Uterus (tissue), 4 donors: ENCODE data around the gene KRTAP6-1. TPM values are rescaled to one million over a fixed set of nuclear protein-coding genes. Genes with fewer than 3 reads are reported as not detected.

Experiments
- DNase-seq, 2 donors: peaks; one replicate each; pipeline ENCODE4 v3.0.0-alpha.2; 2019 to 2020
- H3K27ac ChIP-seq, 2 donors: fragments of 200-600 bp; sonication (generic); 1 replicate in 1 of 2; 2 replicates in 1 of 2; pipeline ENCODE4 v1.5.1; 2016 to 2018
- H3K27me3 ChIP-seq, 2 donors: fragments of 200-600 bp; sonication (generic); one replicate each; pipeline ENCODE4 v1.5.1; 2018 to 2019; ENCODE audit warnings: control low read depth in 1 of 2
- H3K36me3 ChIP-seq, 2 donors: fragments of 200-600 bp; sonication (generic); one replicate each; pipeline ENCODE4 v1.5.1; 2019; ENCODE audit warnings: control low read depth in 1 of 2
- H3K4me1 ChIP-seq, 2 donors: fragments of 200-600 bp; sonication (generic); one replicate each; pipeline ENCODE4 v1.5.1; 2018 to 2019; ENCODE audit warnings: control low read depth in 1 of 2
- H3K4me3 ChIP-seq, 2 donors: fragments of 200-600 bp; sonication (generic); 1 replicate in 1 of 2; 2 replicates in 1 of 2; pipeline ENCODE4 v1.5.1; 2018 to 2019; ENCODE audit warnings: mild to moderate bottlenecking in 1 of 2
- H3K9me3 ChIP-seq, 2 donors: fragments of 200-600 bp; sonication (generic); one replicate each; pipeline ENCODE4 v1.5.1; 2019; ENCODE audit warnings: control low read depth in 1 of 2
- POLR2A ChIP-seq, 2 donors: fragments of 450-650 bp; IDR thresholded peaks; one replicate each; pipeline ENCODE4 v1.6.1; 2016; ENCODE audit warnings: antibody characterized with exemption in 2 of 2, mild to moderate bottlenecking in 1 of 2, moderate library complexity in 1 of 2
- intact Hi-C: fragments of 100-400 bp; cut with DNase I; formaldehyde crosslinking; loops from one replicate; pipeline ENCODE4 v1.15.1; 2023; ENCODE audit warnings: low total_unique reads
- total RNA-seq, 4 donors: library from RNA; depleted of rRNA in 3 of 4; stranded (reverse); fragments of >200 nt in 3 of 4; gene quantifications; one replicate each; pipeline versions ENCODE4 v1.1.0 to v1.2.4, GENCODE V29; 2014 to 2023
- TF ChIP-seq, protein P1 (sequence below), 4 experiments: fragments of 200-600 bp in 2 of 4; fragments of 450-650 bp in 2 of 4; sonication (generic) in 2 of 4; IDR thresholded peaks; one replicate each; pipeline ENCODE4 v1.5.1; 2016 to 2019; ENCODE audit warnings: antibody characterized with exemption in 4 of 4, mild to moderate bottlenecking in 2 of 4, moderate library complexity in 1 of 4
- donor health status: DM: yes; HTN: yes; CAD: no.

KRTAP6-1 gene
- total RNA-seq, 4 donors from 2014 or later, result not detected

DNA sequence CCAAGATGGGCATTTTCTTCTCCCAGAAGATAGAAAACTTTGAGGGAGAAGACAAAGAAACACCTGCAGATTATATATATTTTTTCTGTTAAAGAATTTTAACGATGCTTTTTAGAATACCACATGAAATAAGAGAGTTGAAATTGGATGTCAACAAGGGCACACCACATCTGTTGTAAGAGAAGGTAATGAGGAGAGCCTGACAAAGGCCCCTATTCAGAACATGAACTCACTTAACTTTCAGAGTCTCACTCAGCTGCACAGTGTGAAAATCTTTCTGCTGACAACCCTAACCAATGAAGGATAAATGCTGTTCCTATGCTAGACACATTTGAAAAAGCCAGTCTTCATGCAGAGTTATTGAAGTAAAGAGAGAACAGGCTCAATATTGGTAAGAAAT, 30.9 kb downstream of the KRTAP6-1 start:
- TF ChIP-seq POLR2A (IDR thresholded peaks at IDR 0.05), result no peak
- TF ChIP-seq, protein P1, sequence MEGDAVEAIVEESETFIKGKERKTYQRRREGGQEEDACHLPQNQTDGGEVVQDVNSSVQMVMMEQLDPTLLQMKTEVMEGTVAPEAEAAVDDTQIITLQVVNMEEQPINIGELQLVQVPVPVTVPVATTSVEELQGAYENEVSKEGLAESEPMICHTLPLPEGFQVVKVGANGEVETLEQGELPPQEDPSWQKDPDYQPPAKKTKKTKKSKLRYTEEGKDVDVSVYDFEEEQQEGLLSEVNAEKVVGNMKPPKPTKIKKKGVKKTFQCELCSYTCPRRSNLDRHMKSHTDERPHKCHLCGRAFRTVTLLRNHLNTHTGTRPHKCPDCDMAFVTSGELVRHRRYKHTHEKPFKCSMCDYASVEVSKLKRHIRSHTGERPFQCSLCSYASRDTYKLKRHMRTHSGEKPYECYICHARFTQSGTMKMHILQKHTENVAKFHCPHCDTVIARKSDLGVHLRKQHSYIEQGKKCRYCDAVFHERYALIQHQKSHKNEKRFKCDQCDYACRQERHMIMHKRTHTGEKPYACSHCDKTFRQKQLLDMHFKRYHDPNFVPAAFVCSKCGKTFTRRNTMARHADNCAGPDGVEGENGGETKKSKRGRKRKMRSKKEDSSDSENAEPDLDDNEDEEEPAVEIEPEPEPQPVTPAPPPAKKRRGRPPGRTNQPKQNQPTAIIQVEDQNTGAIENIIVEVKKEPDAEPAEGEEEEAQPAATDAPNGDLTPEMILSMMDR (IDR thresholded peaks at IDR 0.05), result no peak
- intact Hi-C loops, result no loop called here
- Histone ChIP-seq H3K9me3 (no peaks in the 10 kb centered on the region), H3K36me3 (no peaks in the 10 kb centered on the region), H3K4me1 (no peaks in the 10 kb centered on the region), H3K27me3 (no peaks in the 10 kb centered on the region), H3K4me3 (no peak overlapping the region), H3K27ac (no peak overlapping the region)
- no peak for DNase-seq

DNA sequence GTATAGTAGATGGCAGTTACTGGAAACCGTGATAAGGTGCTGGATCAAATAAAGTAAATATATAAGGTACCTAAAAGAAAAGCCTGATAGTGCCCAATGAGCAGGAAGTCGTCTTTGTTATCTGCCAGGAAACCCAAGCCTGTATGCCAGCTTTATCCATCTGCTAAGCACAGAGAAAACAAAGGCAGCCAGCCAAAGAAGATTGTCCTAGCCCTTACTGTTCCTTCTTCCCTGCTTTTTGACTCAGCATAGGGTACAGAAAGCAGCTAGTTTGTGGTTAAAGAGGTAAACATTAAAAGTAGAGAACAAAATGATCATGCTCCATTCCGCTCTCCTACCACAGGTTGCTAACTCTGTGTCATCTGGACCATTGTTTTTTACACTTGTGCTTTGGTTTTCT, 33.6 kb downstream of the KRTAP6-1 start:
- no peak overlapping the region for H3K4me3 ChIP-seq
- no peak overlapping the region for H3K27ac ChIP-seq
- DNase-seq, result no peak
- H3K9me3 ChIP-seq, result no peaks in the 10 kb centered on the region
- intact Hi-C loops, result no loop called here
- no peaks in the 10 kb centered on the region for H3K4me1 ChIP-seq
- H3K27me3 ChIP-seq, result no peaks in the 10 kb centered on the region
- TF ChIP-seq, protein P1 (IDR thresholded peaks at IDR 0.05), result no peak
- no peak for TF ChIP-seq POLR2A (IDR thresholded peaks at IDR 0.05)
- H3K36me3 ChIP-seq, result no peaks in the 10 kb centered on the region

DNA sequence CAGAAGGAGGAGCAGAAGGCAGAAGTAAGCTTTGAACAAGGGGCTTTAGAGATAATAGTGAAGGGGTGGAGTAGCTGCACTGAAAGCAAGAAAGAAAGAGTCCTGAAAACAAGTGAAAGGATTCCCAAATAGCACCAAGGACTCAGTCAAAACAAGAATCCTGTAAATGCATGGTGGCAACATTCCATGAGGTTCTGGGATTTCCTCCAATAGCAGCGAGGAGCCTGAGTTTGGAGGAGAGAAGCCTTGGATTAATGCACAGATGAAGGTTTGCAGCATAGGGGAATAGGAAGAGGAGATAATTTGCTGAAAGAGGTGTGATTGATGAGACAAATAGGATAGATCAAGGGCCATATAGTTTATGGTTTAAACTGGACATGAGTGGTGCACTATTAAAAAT, 34.4 kb downstream of the KRTAP6-1 start:
- DNase-seq, result no peak
- Histone ChIP-seq H3K4me3 (no peak overlapping the region), H3K27me3 (no peaks in the 10 kb centered on the region), H3K9me3 (no peaks in the 10 kb centered on the region), H3K36me3 (no peaks in the 10 kb centered on the region), H3K4me1 (no peaks in the 10 kb centered on the region), H3K27ac (no peak overlapping the region)
- TF ChIP-seq POLR2A (IDR thresholded peaks at IDR 0.05), result no peak
- TF ChIP-seq, protein P1 (IDR thresholded peaks at IDR 0.05), result no peak
- intact Hi-C loops, result no loop called here

DNA sequence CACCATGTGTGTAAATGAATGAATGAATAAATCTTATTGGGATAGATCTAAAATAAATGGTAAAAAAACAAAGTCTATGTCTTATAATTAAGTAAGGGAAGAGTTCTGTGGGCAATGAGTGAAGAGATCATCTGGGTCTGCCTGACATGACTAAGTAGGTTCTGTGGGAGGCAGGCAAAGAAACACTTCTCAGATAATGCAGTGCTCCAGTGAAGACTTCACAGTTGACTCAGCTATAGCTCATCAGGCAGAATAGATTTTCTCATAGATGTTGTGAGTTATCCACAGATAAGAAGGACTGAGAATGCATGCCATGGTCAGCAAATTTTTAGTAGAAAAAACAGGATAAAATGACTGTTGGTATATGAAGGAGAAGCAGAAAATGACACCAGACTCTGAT, 36.0 kb downstream of the KRTAP6-1 start:
- no peak overlapping the region for H3K4me3 ChIP-seq
- DNase-seq, result no peak
- no peak overlapping the region for H3K27ac ChIP-seq
- H3K27me3 ChIP-seq, result no peaks in the 10 kb centered on the region
- TF ChIP-seq, protein P1 (IDR thresholded peaks at IDR 0.05), result no peak
- TF ChIP-seq POLR2A (IDR thresholded peaks at IDR 0.05), result no peak
- intact Hi-C loops, result no loop called here
- no peaks in the 10 kb centered on the region for H3K36me3 ChIP-seq
- no peaks in the 10 kb centered on the region for H3K4me1 ChIP-seq
- H3K9me3 ChIP-seq, result no peaks in the 10 kb centered on the region

DNA sequence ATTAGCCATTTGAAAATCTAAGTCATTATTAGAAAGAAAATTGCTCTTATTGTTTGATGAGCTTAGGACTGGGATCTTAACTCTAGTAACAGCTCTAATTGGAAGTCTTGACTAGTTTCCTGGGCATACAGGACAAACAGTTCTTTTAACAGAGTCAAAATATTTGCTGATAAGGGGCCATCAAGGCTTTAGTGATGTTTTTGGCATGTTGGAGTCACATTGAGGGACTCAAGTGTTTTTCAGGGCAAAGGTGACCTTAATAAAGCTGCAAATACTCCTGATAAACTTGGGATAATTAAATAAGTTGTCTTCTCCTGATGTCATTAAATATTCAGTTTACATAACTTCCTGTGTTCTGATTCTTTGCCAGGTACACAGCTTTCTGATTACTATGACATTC, 46.1 kb downstream of the KRTAP6-1 start:
- TF ChIP-seq, protein P1 (IDR thresholded peaks at IDR 0.05), result no peak
- TF ChIP-seq POLR2A (IDR thresholded peaks at IDR 0.05), result no peak
- DNase-seq, result no peak

More for the DNA sequence above, 46.1 kb downstream of the KRTAP6-1 start:
- no peaks in the 10 kb centered on the region for H3K4me1 ChIP-seq
- H3K27me3 ChIP-seq, result no peaks in the 10 kb centered on the region
- intact Hi-C loops, result no loop called here
- H3K9me3 ChIP-seq, result no peaks in the 10 kb centered on the region
- no peak overlapping the region for H3K27ac ChIP-seq
- H3K36me3 ChIP-seq, result no peaks in the 10 kb centered on the region
- no peak overlapping the region for H3K4me3 ChIP-seq
